MCF 10A (cell line): ENCODE measurements around the gene C5orf15. TPM values are rescaled to one million over a fixed set of nuclear protein-coding genes. Genes with fewer than 3 reads are reported as not detected.

Source experiments
- BruUV-seq: library from RNA; stranded (reverse); fragments of 400-500 nt; replicated peaks from 2 replicates; lab custom pipeline; 2021; lab: Mats Ljungman, UMichigan
- CTCF ChIA-PET: fragments of 300-600 bp; sonication (Branson Sonifier 250); formaldehyde crosslinking; extraction: SDS; loops from one replicate; lab custom pipeline; 2021; ENCODE audit warnings: antibody characterized with exemption, inconsistent platforms; lab: Yijun Ruan, JAX
- POLR2A ChIA-PET: fragments of 300-600, 350-650 bp; sonication (Branson Sonifier 250); formaldehyde crosslinking; extraction: SDS; loops from one replicate; lab custom pipeline; 2020; ENCODE audit warnings: antibody characterized with exemption, inconsistent platforms; lab: Yijun Ruan, JAX
- DNase-seq: peaks from one replicate; pipeline ENCODE4 v3.0.0-alpha.2; 2018; ENCODE audit not compliant: unreplicated experiment
- H3K27ac Mint-ChIP-seq: one replicate; pipeline ENCODE4 v1.8.0; 2022; ENCODE audit warnings: mild to moderate bottlenecking, low read depth, mixed read lengths; ENCODE audit not compliant: unreplicated experiment
- H3K27me3 Mint-ChIP-seq: one replicate; pipeline ENCODE4 v1.8.0; 2022; ENCODE audit warnings: mixed read lengths; ENCODE audit not compliant: insufficient read depth, unreplicated experiment
- H3K36me3 Mint-ChIP-seq: one replicate; pipeline ENCODE4 v1.8.0; 2022; ENCODE audit warnings: mild to moderate bottlenecking, moderate library complexity, mixed read lengths; ENCODE audit not compliant: insufficient read depth, unreplicated experiment
- H3K4me1 Mint-ChIP-seq: one replicate; pipeline ENCODE4 v1.8.0; 2022; ENCODE audit warnings: mixed read lengths; ENCODE audit not compliant: insufficient read depth, unreplicated experiment
- H3K4me3 Mint-ChIP-seq: one replicate; pipeline ENCODE4 v1.8.0; 2022; ENCODE audit warnings: mild to moderate bottlenecking, moderate library complexity, mixed read lengths; ENCODE audit not compliant: unreplicated experiment
- H3K9me3 Mint-ChIP-seq: one replicate; pipeline ENCODE4 v1.8.0; 2022; ENCODE audit warnings: mixed read lengths; ENCODE audit not compliant: unreplicated experiment
- CTCF ChIP-seq: fragments of 200-600 bp; IDR thresholded peaks from one replicate; pipeline ENCODE4 v1.8.0; 2022; ENCODE audit warnings: antibody characterized with exemption, mild to moderate bottlenecking; ENCODE audit not compliant: unreplicated experiment
- intact Hi-C: fragments of 100-400 bp; cut with micrococcal nuclease; formaldehyde crosslinking; loops from 2 replicates; pipeline ENCODE4 v1.14.1; 2022
- total RNA-seq: library from RNA; stranded (reverse); gene quantifications from 2 replicates; pipeline ENCODE4 v1.2.3, GENCODE V29; 2022

Gene C5orf15
- total RNA-seq, 1 experiment from 2014 or later: 35.1 TPM

GRCh38 chr5:133970325-133970909 lies 2.0 kb upstream of the C5orf15 start:
- peaks cover 68% of the 10 kb centered on the region for H3K36me3 Mint-ChIP-seq
- DNase-seq: no peak
- H3K4me3 Mint-ChIP-seq: peak overlapping the region; percentile 100
- peak overlapping the region; percentile 99 for H3K27ac Mint-ChIP-seq
- CTCF ChIA-PET: interaction anchor here (0.7 to 3.9 kb wide), 9 partner anchors 10 to 1726 kb away, joined by 3 to 43 read pairs (median 3); no protein-coding TSS in a partner anchor
- H3K27me3 Mint-ChIP-seq: no peaks in the 10 kb centered on the region
- peaks cover 22% of the 10 kb centered on the region for H3K4me1 Mint-ChIP-seq
- no peaks in the 10 kb centered on the region for H3K9me3 Mint-ChIP-seq
- no TSS peak for BruUV-seq
- intact Hi-C loops: no loop called here
- TF ChIP-seq CTCF: no peak
- POLR2A ChIA-PET: interaction anchor here (1.2 to 2.8 kb wide), 5 partner anchors 10 to 34 kb away, joined by 3 to 28 read pairs (median 6); partner anchors contain the start of gene VDAC1

- Mint-ChIP-seq H3K36me3 (peaks cover 64% of the 10 kb centered on the region), H3K27ac (peak overlapping the region; percentile 99), H3K4me1 (peaks cover 28% of the 10 kb centered on the region), H3K27me3 (no peaks in the 10 kb centered on the region), H3K4me3 (peak overlapping the region; percentile 100), H3K9me3 (peaks cover 5% of the 10 kb centered on the region)
- intact Hi-C loops: no loop called here
- no peak for DNase-seq
- BruUV-seq: TSS peak; percentile 56
- POLR2A ChIA-PET: interaction anchor here (0.6 to 2.8 kb wide), 8 partner anchors 10 to 627 kb away, joined by 3 to 28 read pairs (median 4); partner anchors contain the start of gene VDAC1
- CTCF ChIA-PET: interaction anchor here (0.6 to 3.9 kb wide), 12 partner anchors 11 to 1725 kb away, joined by 3 to 43 read pairs (median 3); no protein-coding TSS in a partner anchor
- TF ChIP-seq CTCF: no peak
Observed at GRCh38 chr5:133969654-133970324, 1.4 kb upstream of the C5orf15 start.

- Mint-ChIP-seq H3K9me3 (peaks cover 7% of the 10 kb centered on the region), H3K27me3 (no peaks in the 10 kb centered on the region), H3K4me3 (peak overlapping the region; percentile 100), H3K4me1 (peaks cover 36% of the 10 kb centered on the region), H3K27ac (peak overlapping the region; percentile 99), H3K36me3 (peaks cover 48% of the 10 kb centered on the region)
- intact Hi-C loops: no loop called here
- no peak for TF ChIP-seq CTCF
- ChIA-PET POLR2A (interaction anchor here (0.6 to 1.7 kb wide), 10 partner anchors 11 to 895 kb away, joined by 3 to 12 read pairs (median 4); no protein-coding TSS in a partner anchor), CTCF (interaction anchor here (0.7 to 1.0 kb wide), 2 partner anchors 15 to 29 kb away, joined by 3 to 4 read pairs; no protein-coding TSS in a partner anchor)
- BruUV-seq: no TSS peak
- DNase-seq: peak; percentile 54
Observed at GRCh38 chr5:133967698-133968203, 674 bp downstream of the C5orf15 start.

- Mint-ChIP-seq H3K27ac (peak overlapping the region; percentile 99), H3K27me3 (no peaks in the 10 kb centered on the region), H3K36me3 (peaks cover 41% of the 10 kb centered on the region), H3K9me3 (peaks cover 7% of the 10 kb centered on the region), H3K4me1 (peaks cover 42% of the 10 kb centered on the region), H3K4me3 (peak overlapping the region; percentile 100)
- POLR2A ChIA-PET: interaction anchor here (0.6 to 1.7 kb wide), 10 partner anchors 10 to 894 kb away, joined by 3 to 12 read pairs (median 4); no protein-coding TSS in a partner anchor
- DNase-seq: no peak
- TSS peak; percentile 0 for BruUV-seq
- CTCF ChIA-PET: interaction anchor here (0.7 to 1.2 kb wide), 5 partner anchors 12 to 1084 kb away, joined by 3 to 7 read pairs (median 4); no protein-coding TSS in a partner anchor
- no peak for TF ChIP-seq CTCF
- intact Hi-C loops: no loop called here
Observed at GRCh38 chr5:133967124-133967523, 1.3 kb downstream of the C5orf15 start.
